Retinal pigment epithelial cell (primary cell): ENCODE data around the gene TULP4.

Source experiments
- DNase-seq: peaks from one replicate; pipeline ENCODE4 v3.0.0-alpha.2; 2010; ENCODE audit warnings: low read depth
- H3K4me3 ChIP-seq: 2 replicates; pipeline ENCODE4 v1.5.1; 2011; ENCODE audit warnings: mild to moderate bottlenecking, low read length, control low read depth, moderate library complexity
- TF ChIP-seq, protein P1 (sequence below): conservative IDR thresholded peaks from 2 replicates; pipeline ENCODE4 v1.5.1; 2011; ENCODE audit warnings: low read depth, low read length, control low read depth, inconsistent platforms

TULP4 gene

GRCh38 chr6:158531566-158531965 lies 219.3 kb downstream of the TULP4 start:
- TF ChIP-seq, protein P1, sequence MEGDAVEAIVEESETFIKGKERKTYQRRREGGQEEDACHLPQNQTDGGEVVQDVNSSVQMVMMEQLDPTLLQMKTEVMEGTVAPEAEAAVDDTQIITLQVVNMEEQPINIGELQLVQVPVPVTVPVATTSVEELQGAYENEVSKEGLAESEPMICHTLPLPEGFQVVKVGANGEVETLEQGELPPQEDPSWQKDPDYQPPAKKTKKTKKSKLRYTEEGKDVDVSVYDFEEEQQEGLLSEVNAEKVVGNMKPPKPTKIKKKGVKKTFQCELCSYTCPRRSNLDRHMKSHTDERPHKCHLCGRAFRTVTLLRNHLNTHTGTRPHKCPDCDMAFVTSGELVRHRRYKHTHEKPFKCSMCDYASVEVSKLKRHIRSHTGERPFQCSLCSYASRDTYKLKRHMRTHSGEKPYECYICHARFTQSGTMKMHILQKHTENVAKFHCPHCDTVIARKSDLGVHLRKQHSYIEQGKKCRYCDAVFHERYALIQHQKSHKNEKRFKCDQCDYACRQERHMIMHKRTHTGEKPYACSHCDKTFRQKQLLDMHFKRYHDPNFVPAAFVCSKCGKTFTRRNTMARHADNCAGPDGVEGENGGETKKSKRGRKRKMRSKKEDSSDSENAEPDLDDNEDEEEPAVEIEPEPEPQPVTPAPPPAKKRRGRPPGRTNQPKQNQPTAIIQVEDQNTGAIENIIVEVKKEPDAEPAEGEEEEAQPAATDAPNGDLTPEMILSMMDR = no peak
- no peak for DNase-seq
- H3K4me3 ChIP-seq = no peak overlapping the region

- TF ChIP-seq, protein P1 = no peak
- H3K4me3 ChIP-seq = no peak overlapping the region
- DNase-seq = no peak
These were observed 219.7 kb downstream of the TULP4 start for GRCh38 chr6:158531970-158532369.

DNA sequence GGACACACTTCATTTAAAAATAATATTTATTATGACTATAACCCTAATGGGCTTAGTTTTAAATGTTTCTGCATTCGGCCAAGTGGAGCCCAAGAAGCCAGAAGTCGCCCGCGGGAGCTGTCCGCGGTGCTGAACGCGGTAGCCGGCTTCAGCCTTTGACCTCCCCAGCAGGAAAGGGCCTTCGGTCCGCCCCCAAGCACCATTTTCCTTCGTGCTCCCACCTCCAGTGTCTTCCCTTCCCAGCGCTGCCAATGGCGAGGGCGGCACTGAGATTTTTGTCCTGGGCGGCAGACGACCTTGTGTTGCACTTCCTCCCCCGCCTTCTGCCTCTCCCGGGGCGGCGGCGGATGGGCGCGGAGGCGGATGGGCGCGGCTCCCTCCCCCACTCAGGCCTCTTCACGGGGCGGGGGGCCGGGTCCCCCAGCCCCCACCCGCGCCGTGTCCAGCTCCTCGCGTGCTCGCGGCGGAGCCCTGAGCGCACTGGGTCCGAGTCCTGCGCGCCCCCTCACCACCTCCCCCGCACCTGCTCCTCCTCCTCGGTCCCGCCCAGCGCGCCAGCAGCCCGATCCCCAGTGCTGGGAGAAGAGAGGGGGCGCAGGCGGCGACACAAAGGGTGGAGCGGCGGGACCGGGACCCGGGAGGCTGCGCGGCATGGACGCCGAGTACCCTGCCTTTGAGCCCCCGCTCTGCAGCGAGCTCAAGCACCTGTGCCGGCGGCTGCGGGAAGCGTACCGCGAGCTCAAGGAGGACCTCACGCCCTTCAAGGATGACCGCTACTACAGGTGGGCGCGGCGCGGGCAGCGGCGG lies 224.0 kb downstream of the TULP4 start:
- peak; percentile 44 for DNase-seq
- peak overlapping the region; percentile 64 for H3K4me3 ChIP-seq
- TF ChIP-seq, protein P1 = no peak

DNA sequence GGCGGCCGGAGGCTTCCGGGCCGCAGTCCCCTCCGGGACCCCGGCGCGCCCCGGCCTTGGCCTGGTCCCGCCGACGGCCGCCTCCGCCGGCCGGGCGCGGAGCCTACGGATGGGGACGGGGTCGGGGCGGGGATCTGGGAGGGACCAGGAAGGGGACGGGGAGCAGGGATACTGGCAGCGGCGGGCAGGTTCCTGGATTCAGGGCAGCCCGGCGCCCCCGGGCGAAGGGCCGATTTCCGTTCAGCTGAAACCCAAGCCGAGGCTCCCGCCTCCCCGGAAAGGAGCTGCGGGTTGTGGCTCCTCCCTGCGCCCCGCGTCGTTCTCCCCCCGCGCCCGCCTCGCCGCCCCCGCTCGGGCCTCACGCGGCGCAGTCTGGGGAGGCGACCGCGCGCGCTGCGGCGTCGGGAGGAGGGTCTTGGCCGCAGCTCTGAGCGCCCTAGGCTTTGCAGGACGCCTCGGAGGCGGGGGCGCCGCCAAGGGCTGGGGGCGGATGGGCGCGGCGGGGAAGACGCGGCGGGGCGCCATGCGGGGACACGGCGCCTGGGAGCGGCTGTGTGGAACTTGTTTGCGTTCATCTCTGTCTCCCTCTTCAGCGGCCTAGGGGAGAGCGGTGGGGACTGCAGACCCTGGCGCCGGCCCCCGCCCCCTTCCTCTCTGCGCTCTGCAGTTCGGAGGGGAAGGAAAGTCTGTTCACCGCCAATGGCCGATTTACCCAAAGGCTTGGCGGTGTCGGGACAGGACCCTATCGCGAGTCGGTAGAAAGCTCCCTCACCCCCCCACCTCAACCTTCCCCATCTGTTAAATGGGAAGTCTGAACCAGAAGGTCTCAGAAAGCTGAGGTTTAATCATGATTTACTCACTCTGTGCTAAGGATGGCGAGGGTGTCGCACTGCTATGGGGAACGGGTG lies 224.9 kb downstream of the TULP4 start:
- H3K4me3 ChIP-seq = peak overlapping the region; percentile 64
- no peak for DNase-seq
- TF ChIP-seq, protein P1 = no peak

DNA sequence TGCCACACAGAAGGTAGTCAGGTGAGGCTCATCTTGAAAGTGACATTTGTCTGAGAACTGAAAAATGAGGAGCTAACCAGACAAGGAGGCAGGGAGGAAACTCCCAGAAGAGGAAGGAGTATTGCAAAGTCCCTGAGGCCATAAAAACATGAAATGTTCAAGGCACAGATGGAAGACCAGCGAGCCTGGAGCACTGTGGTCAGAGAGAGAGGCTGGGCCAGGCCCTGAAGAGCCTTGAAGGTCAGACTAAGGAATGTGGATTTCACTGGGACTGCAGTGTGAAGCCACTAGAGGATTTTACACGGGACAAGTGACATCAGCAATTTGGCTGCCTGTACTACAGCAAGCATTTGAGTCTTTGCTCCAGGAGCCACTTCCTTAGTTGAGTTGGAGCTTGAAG lies 226.5 kb downstream of the TULP4 start:
- no peak for DNase-seq
- H3K4me3 ChIP-seq = no peak overlapping the region
- TF ChIP-seq, protein P1 = no peak

DNA sequence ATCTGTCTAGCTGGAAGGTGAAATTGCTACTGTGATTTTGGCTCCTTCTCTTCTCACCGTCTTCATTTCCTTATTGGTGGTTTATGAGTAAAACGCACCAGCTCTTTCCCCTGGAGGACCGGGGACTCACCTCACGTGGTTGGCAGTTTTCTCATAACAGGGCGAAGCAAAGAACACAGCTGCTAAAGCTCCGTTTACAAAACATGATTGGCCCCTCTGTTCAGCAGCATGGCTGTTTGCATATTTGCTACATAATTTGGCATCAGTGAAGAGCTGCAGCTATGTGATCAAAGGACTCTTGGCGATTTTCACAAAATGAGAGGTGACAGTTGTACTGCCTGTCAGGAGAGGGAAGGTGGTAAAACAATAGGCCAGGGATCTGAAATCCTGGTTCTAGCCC lies 227.1 kb downstream of the TULP4 start:
- TF ChIP-seq, protein P1 = no peak
- no peak for DNase-seq
- no peak overlapping the region for H3K4me3 ChIP-seq
